Activated CD4-positive, alpha-beta T cell treated with anti-CD3 and anti-CD28 coated beads for 24 hours (primary cell): ENCODE measurements around the gene PTPDC1.

Source experiments
- DNase-seq, 2 donors: peaks; one replicate each; pipeline ENCODE4 v3.0.0-alpha.2; 2020; ENCODE audit warnings: low read depth in 2 of 2

PTPDC1 gene, protein sequence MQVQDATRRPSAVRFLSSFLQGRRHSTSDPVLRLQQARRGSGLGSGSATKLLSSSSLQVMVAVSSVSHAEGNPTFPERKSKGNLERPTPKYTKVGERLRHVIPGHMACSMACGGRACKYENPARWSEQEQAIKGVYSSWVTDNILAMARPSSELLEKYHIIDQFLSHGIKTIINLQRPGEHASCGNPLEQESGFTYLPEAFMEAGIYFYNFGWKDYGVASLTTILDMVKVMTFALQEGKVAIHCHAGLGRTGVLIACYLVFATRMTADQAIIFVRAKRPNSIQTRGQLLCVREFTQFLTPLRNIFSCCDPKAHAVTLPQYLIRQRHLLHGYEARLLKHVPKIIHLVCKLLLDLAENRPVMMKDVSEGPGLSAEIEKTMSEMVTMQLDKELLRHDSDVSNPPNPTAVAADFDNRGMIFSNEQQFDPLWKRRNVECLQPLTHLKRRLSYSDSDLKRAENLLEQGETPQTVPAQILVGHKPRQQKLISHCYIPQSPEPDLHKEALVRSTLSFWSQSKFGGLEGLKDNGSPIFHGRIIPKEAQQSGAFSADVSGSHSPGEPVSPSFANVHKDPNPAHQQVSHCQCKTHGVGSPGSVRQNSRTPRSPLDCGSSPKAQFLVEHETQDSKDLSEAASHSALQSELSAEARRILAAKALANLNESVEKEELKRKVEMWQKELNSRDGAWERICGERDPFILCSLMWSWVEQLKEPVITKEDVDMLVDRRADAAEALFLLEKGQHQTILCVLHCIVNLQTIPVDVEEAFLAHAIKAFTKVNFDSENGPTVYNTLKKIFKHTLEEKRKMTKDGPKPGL

DNA sequence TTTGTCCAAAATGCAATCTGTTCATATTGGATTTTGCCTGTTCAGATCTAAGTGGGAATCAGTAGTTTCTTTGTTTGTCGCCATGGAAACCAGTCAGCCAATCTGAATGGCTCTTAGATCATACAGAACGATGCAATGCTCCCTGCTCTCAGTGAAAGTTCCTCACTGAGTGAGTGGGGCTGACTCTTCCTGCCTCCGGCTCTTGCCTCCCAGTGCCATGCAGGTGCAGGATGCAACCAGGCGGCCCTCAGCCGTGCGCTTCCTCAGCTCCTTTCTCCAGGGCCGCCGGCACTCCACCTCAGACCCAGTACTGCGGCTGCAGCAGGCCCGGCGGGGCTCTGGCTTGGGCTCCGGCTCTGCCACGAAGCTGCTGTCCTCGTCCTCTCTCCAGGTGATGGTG lies at the start of gene PTPDC1:
Gene PTPDC1, plus strand, starts transcription at position 151 of the 400 bp plus-strand sequence. Its CDS starts 67 bp downstream, at position 218.
- no peak for DNase-seq

DNA sequence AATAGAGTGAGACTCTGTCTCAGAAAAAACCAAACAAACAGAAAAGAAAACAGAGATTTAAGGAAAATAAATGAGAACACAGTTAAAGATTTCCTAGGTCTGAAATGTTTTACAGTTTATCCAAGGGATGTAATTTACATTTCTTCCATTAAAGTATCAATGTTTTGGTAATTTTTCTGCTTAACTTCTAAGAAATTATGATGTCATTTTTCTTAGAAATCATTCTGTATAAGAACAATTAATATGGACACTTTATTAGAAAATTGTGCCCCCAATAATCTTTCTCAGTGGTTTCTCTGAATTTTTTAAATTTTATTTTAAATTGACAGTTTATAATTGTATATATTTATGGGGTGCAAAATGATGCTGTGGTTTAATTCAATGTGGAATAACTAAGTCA lies 49.8 kb upstream of the PTPDC1 start:
- DNase-seq = no peak

DNA sequence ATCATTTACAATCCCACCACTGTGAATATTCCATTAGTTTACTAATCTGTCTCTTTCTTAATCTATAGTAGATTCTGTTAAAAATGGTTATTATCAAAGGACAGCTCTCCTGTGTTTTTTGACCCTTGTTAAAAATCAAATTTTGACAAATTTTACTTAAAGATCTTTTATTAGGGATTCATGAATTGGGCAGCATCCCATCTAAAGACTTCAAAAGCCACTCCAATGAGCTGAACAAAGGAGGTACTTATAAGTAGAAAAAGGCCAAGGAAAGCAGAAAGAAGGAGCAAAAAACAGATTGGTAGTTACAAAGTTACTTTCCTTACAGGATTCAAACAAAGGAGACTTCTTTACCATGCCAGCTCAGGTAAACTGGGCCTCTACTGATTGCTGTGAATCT lies 44.5 kb upstream of the PTPDC1 start:
- no peak for DNase-seq

DNA sequence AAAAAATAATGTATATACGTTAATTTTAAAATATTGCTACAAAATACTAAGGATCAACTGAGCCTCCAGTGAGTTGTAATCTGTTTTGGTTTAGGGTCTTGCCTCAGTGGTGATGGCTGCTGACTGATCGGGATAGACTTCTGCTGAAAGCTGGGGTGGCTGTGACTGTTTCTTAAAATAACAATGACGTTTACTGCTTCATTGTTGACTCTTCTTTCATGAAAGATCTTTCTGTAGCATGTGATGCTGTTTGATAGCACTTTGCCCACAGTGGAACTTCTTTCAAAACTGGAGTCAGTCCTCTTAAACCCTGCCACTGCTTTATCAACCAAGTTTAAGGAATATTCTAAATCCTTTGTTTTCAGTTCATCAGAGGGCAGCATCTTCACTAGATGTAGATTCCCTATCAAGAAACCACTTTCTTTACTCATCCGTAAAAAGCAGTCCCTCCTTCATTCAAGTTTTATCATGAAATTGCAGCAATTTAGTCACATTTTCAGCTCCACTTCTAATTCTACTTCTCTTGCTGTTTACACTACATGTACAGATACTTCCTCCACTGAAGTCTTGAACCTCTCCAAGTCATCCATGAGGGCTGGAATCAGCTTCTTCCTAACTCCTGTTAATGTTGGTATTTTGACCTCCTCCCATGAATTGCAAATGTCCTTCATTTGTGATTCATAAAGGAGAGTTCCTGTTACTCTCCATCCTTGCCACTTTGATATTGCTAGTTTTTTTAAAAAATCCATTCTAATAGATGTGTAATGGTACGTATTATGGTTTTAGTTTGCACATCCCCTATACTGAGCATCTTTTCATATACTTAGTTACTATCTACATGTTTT lies 41.5 kb upstream of the PTPDC1 start:
- DNase-seq = no peak

DNA sequence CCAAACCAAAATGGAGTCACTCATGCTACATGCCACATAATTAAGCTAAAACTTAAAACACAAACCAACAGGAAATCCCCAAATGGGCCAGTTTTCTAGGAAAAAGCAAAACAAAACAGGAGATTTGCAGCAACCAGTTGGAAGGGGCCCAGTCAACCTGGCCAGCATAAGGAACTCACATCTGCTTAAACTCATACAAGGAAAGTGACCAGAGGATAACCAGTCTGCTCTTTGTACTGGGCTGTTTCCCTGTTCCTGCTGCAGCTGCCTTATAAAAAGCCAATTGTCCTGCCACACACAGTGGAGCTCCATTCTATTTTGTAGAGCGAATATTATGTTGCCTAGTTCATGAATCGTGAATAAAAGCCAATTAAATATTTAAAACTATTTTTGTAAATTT lies 29.5 kb upstream of the PTPDC1 start:
- DNase-seq = no peak

DNA sequence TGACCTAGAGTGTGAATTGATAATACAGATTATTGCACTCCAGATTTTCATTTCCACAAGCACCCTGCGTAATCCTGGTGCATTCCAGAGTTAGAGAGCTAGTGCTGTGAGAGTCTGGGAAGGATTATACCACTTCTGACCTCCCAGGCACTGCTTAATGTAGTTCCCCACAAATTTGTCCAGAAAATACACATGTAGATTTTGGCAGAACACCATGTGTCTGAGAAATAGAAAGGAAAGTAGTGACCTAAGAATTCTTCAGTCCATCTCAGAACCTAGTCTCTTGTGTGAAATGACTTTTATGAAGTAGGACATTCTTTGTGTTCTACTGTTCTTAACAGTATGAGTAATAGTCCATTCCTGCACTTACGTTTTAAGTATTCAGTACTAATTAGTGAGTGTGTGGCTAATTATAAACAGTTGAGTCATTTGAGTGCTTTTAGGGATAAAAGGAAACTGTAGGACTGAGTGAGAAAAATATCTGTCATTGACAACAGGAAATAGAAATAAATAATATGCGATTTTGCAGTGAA lies 27.8 kb upstream of the PTPDC1 start:
- DNase-seq = no peak

DNA sequence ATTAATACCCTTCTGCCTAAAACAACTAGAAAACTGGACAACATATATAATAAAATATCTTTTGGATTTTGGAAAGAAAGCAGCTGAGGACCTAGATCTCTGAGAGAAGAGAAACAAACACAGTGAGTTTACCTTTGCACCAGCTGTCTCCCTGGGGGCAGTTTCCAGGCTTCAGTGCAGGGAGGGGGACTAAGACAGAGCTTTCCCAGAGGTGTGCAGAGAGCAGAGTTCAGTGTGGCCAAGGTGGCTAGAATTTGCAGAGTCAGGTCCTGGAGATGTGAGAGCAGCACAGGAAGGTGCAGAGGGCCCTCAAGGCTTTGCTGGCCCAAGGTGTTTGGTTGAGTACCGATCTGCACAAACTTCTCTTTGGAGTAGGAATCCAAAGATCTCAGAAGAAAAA lies 26.3 kb upstream of the PTPDC1 start:
- DNase-seq = no peak

DNA sequence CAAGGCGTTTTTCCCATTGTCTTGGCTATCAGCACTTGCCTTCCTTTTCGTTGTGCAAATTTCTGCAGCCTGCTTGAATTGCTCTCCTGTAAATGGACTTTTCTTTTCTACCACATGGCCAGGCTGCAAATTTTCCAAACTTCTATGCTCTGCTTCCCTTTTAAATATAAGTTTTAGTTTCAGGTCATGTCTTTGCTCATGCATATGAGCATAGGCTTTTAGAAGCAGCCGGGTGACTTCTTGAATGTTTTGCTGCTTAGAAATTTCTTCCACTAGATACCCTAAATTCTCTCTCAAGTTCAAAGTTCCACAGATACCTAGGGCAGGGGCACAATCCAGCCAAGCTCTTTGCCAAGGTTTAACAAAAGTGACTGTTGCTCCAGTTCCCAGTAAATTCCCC lies 22.4 kb upstream of the PTPDC1 start:
- no peak for DNase-seq

DNA sequence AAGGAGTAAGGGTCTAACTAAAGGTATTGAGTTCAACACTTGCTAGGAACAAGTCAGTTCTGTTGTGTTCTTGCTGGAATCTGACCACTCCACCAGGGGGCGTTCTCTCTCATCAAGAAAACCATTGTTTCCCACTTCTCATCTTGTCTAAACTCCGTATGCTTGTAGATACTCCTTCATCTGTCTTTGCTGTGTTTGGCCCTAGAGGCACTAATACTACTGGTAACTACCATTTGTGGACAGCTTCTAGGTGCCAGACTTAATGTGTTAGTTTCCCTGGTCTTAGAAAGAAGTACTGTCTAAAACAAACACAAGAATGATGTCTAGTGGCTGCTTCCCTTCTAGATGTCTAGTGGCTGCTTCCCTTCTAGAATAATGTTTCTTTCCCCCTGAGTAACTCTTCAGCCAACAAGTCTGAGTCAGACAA lies 18.7 kb upstream of the PTPDC1 start:
- DNase-seq = peak; percentile 61 to 65

DNA sequence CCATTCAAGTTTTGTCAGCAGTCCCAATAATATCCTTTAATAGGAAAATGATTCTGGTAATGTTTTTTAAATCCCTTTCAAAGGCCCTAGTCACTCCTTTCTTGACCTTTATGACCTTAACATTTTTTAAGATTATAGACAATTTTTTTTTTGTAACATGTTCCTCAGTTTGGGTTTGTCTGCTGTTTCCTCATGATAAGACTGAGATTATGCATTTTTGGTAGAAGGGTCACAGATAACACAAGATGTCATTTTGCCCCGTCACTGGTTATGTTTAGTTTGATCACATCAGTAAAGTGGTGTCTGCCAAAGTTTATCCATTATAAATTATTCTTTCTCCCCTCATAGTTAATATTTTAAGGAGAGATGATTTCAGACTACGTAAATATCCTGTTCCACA lies 16.0 kb upstream of the PTPDC1 start:
- no peak for DNase-seq

DNA sequence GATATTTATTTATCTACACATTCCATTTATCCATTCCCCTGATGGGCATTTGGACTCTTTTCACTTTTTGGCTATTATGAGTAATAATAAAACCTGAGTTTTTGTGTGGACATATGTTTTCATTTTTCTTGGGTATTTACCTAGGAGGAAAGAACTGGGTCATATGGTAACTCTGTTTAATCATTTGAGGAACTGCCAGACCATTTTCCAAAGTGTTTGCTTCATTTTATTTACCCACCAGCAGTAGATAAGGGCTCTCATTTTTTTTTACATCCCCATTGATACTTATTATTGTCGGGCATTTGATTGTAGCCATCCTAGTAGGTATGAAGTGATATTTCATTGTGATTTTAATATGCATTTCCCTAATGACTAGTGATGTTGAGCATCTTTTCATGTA lies 7.7 kb upstream of the PTPDC1 start:
- no peak for DNase-seq

DNA sequence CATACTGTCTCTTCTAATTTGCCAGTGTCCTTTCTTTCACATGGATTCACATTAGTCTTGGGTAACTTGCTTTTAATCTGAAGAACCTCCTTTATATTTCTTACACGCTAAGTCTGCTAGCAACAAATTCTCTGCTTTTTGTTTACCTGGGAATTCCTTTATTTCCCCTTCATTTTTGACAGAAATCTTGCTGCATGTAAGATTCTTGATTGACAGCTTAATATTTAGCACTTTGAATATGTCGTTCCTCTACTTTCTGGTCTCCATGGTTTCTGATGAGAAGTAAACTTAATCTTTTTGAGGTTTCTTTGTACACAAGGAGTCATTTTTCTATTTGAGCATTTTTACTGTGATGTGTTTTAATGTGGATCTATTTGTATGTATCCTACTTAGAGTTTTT lies 6.2 kb upstream of the PTPDC1 start:
- no peak for DNase-seq

DNA sequence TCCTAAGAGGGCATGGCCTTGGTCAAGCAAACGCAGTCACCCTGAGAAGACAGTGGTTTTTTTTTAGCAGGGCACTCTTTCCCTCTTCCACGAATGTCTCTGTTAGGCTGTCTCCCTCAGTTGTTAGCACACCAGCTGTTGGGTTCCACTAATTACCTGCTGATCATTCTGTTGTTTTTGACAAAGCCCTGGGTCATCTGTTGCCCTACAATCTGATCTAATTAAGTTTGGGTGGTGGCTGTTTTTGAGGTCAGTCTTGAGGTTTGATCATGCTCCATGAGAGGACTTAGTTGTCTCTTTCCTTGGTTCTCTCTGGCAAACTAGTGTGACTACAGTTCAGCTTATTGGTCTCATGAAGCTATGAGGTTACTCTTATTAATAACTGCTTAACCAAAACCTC lies 5.0 kb upstream of the PTPDC1 start:
- no peak for DNase-seq

DNA sequence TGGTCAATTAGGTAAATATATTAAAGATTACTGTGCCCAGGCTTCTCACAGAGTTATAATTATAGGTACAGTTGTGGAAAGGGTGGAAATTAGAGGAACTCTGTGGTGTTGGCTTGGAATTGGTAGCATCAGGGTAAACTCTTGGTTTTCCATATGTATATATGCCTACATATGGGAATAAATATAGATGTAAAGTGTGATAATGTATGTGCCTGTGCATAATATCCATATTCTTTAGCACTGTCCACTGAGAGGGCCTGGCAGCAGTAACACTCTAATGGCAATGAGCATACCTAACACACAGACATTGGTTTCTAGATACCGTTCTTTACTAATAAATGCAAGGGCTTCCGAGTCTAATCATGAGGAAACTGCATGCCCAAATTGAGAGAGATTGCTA lies 4.0 kb upstream of the PTPDC1 start:
- DNase-seq = no peak

DNA sequence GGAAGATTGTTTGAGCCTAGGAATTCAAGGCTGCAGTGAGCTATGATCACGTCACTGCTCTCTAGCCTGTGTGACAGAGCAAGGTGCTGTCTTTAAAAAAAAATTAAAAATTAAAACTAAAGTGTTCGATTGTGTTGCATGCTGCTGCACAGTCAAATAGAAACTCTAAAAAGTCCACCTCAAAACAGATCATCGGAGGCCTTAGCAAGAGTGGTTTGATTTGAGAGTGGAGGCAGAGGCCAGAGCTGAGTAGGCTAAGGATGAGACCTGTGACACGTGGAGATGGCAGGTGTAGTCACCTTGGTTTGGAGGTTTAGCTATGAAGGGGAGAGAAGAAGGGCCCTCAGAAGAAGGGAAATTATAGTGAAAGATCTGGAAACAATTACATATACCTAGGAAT lies 2.8 kb upstream of the PTPDC1 start:
- DNase-seq = no peak

DNA sequence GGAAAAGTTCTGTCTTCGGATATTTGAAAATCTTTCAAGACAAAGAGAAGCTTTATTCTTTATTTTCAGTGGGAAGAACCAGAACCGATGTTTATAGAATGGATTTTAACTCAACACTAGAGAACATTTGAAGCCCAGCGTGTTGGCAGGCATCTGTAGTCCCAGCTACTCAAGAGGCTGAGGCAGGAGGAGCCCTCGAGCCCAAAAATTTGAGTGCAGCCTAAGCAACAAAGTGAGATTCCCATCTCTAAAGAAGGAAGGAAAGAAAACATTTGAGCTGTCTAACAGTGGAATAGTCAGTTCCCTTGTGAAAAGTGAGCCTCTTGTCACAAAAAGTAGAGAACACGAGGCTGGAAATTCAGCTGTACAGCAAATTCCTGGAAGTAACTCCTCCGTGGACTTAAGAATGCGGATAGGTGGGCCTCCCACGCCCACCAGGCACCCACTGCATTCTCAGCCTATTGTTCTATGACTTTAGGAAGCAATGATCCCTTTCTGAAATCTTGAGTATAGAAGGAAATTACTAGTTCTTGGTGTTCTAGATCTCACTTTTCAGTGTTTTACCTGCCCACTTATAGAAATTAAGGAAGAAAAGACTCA lies 2.3 kb upstream of the PTPDC1 start:
- no peak for DNase-seq

DNA sequence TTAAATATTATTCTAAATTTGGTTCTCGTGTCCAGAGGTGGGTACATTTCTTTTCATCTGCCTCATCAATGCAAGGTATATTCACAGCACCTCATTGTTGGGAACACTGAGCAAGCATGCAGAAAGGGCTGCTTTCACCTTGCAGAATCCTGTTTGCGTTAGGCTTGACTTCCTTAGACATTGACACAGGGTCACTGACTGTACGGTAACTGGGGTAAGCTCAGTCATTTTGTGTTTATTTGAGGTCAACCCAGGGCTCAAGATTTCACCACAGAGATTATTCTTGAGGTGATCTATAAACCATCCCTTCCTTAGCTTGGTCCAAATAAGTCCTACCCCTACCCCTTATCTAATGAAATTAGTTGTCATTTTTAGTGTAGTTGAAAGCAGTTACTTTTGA lies 1.7 kb upstream of the PTPDC1 start:
- DNase-seq = no peak

DNA sequence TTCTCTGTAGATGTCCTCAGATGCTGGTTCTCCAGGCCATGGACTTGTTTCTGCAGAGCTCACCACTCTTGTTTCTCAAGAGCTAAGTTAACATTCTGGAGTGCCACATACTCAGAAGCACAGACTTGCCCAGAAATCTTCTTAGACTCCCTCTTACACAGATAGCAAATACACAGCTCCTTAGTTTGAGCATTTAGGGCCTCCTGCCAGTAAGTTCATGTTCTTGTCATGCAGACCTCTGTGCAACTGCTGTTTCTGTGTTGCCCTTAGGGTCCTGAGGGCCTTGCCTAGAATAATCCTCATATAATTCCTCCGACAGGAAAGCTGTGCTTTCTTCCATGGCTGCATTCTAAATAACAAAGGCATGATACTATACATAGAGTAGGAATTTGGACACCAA lies 1.3 kb upstream of the PTPDC1 start:
- no peak for DNase-seq

DNA sequence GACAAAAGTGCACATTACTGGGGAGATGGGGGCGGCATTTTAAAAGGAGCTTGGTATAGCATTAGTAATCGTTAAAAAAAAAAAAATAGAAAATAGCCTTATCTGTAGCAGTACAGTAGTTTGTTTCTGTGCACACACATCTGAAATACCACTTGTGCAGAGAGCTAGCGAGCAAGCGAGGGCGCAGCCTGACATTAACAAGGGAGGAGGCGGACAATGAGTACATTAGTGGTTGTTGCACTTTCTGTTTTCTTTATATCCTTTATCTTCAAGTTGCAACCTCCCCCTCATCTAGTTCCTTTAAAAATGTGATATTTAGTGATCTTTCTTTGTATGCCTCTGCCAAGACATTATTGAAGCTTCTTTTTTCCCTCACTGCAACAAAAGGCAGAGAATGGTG lies 880 bp upstream of the PTPDC1 start:
- no peak for DNase-seq

DNA sequence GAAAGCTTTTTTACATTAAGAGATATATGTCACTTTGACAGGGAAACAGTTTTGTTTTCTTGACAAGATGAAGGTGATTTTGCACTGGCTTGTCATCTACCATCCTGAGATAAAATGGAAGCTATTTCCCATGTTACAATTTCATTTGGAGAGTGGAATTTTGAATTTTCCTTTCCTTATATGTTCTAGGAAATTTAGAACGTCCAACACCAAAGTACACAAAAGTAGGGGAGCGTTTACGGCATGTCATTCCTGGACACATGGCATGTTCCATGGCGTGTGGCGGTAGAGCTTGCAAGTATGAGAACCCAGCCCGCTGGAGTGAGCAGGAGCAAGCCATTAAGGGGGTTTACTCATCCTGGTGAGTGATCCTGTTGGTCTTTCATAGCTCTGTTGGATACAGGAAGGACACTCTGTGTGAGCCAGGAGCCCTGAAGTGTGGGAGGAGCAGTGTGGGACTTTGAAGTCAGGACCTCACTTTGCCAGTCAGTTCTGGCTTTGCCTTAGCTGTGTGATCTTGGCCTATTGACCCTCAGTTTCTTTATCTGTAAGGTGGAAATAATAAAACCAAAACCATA lies 887 bp downstream of the PTPDC1 start:
- DNase-seq = no peak
